Activated CD4-positive, alpha-beta T cell treated with anti-CD3 and anti-CD28 coated beads, Interleukin-2, amount 10 ng/mL, durations not matched to agents 7 days and 5 days (primary cell): ENCODE data around the gene GPD1L. TPM values are rescaled to one million over a fixed set of nuclear protein-coding genes. Genes with fewer than 3 reads are reported as not detected.
"Not testable (repeated sequence)": the region's sequence is repeated elsewhere in the genome, so short reads cannot be mapped to it uniquely, and the experiment has no call there.

Experiments used
- CTCF ChIA-PET: fragments of 350-600 bp; sonication (Branson Sonifier 250); formaldehyde crosslinking; loops from one replicate; lab custom pipeline; 2021; ENCODE audit warnings: antibody characterized with exemption; lab: Charles Lee
- POLR2A ChIA-PET: fragments of 350-600 bp; sonication (Branson Sonifier 250); formaldehyde crosslinking; loops from one replicate; lab custom pipeline; 2021; ENCODE audit warnings: antibody characterized with exemption; lab: Charles Lee
- DNase-seq: peaks from one replicate; pipeline ENCODE4 v3.0.0-alpha.2; 2020
- H3K27ac Mint-ChIP-seq: one replicate; pipeline ENCODE4 v1.8.0; 2021; ENCODE audit warnings: mild to moderate bottlenecking, moderate library complexity, mixed read lengths
- H3K27me3 Mint-ChIP-seq: one replicate; pipeline ENCODE4 v1.8.0; 2021; ENCODE audit warnings: mixed read lengths
- H3K36me3 Mint-ChIP-seq: one replicate; pipeline ENCODE4 v1.8.0; 2021; ENCODE audit warnings: low read depth, mixed read lengths
- H3K4me1 Mint-ChIP-seq: one replicate; pipeline ENCODE4 v1.8.0; 2021; ENCODE audit warnings: mixed read lengths
- H3K4me3 Mint-ChIP-seq: one replicate; pipeline ENCODE4 v1.8.0; 2021; ENCODE audit warnings: mild to moderate bottlenecking, moderate library complexity, mixed read lengths
- H3K9me3 Mint-ChIP-seq: one replicate; pipeline ENCODE4 v1.8.0; 2021; ENCODE audit warnings: mixed read lengths
- total RNA-seq, 2 experiments: library from RNA; stranded (reverse); gene quantifications; one replicate each; pipeline ENCODE4 v1.2.3, GENCODE V29; 2021

The GPD1L gene
- total RNA-seq, 2 experiments from 2014 or later = 21.5 to 25.5 TPM

DNA sequence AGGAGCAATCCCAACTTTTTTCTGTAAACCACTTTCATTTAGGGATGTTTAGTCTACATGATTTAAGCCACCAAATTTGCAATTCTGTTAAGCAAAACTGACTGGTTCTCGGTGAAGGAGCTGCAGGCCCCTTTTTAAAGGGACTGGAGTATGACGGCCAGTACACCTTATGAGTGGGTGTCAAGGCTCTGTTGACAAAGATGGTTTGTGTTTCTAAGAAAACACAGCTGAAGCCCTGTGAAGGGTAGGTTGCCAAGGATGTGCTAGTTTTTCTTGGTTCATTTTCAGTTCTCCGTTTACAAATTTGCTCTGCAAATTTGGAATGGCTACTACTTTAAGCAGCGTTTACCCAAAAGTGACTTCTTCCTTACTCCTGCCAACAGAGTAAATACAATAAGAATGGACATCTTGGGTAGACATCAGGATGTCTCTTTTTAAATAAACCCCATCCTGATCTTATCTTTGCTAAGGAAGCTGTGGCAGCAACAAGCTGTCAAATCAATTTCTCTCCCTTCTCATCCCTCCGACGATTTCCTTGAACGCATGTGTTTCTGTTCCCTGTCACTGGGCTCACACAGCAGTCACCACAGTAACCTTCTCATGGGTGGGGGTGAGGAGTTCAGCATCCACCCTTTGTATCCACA, 73.8 kb downstream of the GPD1L start:
- ChIA-PET CTCF (interaction anchor here (1.0 to 1.1 kb wide), 2 partner anchors 52 to 154 kb away, joined by 3 read pairs; no protein-coding TSS in a partner anchor), POLR2A (no interaction called here)
- Mint-ChIP-seq H3K9me3 (no peaks in the 10 kb centered on the region), H3K27me3 (peaks cover 3% of the 10 kb centered on the region), H3K27ac (no peak overlapping the region), H3K4me1 (peaks cover 14% of the 10 kb centered on the region), H3K36me3 (no peaks in the 10 kb centered on the region), H3K4me3 (no peak overlapping the region)
- DNase-seq = no peak

DNA sequence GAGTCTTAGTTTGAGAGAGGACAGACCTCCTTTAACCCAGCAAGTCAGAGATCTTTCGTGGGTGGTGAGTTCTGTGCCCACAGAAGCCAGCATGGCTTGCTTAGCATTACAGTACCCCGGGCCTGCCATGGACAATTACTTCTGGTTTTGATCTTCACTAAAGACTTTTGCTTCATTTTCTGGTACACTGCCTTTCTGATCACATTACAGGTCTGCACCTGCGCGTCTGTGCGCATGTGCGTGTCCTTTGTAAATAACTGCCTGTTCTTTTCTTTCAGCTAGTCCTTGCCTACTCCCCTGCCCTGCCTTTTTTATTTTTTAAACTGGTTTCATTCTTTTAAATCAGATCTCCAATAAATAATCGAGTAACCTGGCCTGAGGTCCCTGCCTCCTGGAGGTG, 74.9 kb downstream of the GPD1L start:
- Mint-ChIP-seq H3K4me1 (peaks cover 14% of the 10 kb centered on the region), H3K36me3 (no peaks in the 10 kb centered on the region), H3K27me3 (peaks cover 3% of the 10 kb centered on the region), H3K27ac (no peak overlapping the region), H3K4me3 (no peak overlapping the region), H3K9me3 (no peaks in the 10 kb centered on the region)
- POLR2A ChIA-PET = no interaction called here
- DNase-seq = no peak
- CTCF ChIA-PET = no interaction called here

DNA sequence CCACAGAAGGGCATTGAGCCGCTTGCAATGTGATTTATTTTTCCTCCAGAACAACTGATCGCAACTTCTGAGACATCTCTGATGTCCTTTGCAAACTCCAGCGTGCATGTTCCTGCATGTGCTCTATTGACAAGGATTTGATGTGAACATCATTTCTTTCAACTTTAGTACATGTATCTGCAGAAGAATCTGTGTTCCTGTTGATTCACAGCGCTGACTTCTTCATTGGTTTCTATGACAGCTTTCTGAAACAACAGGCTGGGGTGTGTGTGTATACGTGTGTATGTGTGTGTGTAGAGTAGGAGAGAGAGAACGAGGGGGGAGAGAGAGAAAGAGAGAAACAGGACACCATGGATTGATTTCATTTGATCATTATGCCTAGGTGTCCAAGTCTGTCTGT, 75.4 kb downstream of the GPD1L start:
- Mint-ChIP-seq H3K9me3 (no peaks in the 10 kb centered on the region), H3K36me3 (no peaks in the 10 kb centered on the region), H3K4me1 (peaks cover 14% of the 10 kb centered on the region), H3K4me3 (no peak overlapping the region), H3K27me3 (peaks cover 3% of the 10 kb centered on the region), H3K27ac (no peak overlapping the region)
- DNase-seq = no peak
- ChIA-PET POLR2A (no interaction called here), CTCF (no interaction called here)

DNA sequence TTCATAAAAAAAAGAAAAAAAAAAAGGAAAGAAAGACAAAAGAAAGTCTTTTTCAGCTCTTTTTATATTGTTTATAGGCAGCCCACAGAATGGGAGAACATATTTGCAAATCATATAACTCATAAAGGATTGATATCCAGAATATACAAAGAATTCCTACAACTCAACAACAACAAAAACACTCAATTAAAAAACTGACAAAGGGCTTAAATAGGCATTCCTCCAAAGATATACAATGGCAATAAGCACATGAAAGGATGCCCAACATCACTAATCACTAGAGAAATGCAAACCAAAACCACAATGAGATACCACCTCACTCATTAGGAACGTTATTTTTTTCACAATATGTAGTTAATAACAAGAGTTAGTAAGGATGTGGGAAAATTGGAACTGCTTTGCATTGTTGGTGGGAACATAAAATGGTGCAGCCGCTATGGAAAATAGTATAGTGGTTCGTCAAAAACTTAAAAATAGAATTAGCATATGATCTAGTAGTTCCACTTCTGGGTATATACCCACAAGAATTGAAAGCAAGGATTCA, 77.8 kb downstream of the GPD1L start:
- ChIA-PET POLR2A (no interaction called here), CTCF (no interaction called here)
- Mint-ChIP-seq H3K4me1 (peaks cover 2% of the 10 kb centered on the region), H3K4me3 (no peak overlapping the region), H3K27me3 (peaks cover 5% of the 10 kb centered on the region), H3K27ac (no peak overlapping the region), H3K9me3 (no peaks in the 10 kb centered on the region), H3K36me3 (no peaks in the 10 kb centered on the region)
- no peak for DNase-seq

DNA sequence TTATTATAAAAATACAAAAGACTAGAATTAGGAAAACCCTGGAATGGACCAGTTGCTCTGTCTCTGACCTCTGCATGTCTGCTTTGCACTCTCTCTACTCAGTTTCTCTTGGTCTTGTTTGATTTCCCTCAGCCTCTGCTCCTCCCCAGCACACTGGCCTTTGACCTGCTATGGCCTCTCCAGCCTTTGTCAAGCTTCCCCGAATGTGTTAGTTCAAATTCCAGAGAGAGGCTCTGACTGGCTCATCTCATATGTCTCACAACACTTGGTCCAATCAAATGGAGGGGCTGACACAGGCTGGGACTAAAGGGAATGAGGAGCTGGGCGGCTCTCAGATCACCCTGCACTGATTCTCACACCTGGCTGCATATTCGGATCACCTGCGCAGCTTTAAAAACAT, 79.7 kb downstream of the GPD1L start:
- Mint-ChIP-seq H3K4me1 (no peaks in the 10 kb centered on the region), H3K27ac (no peak overlapping the region), H3K36me3 (no peaks in the 10 kb centered on the region), H3K27me3 (peaks cover 7% of the 10 kb centered on the region), H3K9me3 (no peaks in the 10 kb centered on the region), H3K4me3 (no peak overlapping the region)
- ChIA-PET POLR2A (no interaction called here), CTCF (interaction anchor here (0.7 to 1.2 kb wide), 3 partner anchors 9 to 231 kb away, joined by 3 read pairs; no protein-coding TSS in a partner anchor)
- DNase-seq = no peak

DNA sequence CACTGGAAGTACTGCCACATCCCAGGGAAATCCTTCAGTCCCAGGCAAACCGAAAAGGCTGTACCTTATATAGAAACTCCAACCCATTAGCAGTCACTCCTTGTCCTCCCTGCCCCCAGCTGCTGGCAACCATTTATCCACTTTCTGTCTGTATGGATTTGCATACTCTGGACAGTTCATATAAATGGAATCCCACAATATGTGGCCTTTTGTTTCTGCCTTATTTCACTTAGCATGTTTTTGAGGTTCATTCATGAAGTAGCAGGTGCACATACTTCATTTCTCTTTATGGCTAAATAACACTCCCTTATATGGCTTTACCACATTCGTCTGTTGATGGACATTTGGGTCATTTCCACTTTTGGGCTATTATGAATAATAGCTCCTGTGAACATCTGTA, 80.5 kb downstream of the GPD1L start:
- ChIA-PET CTCF (interaction anchor here (0.6 to 0.7 kb wide), 2 partner anchors 92 to 160 kb away, joined by 3 to 4 read pairs; no protein-coding TSS in a partner anchor), POLR2A (no interaction called here)
- Mint-ChIP-seq H3K27me3 (peaks cover 5% of the 10 kb centered on the region), H3K4me1 (no peaks in the 10 kb centered on the region), H3K27ac (no peak overlapping the region), H3K36me3 (no peaks in the 10 kb centered on the region), H3K4me3 (no peak overlapping the region), H3K9me3 (no peaks in the 10 kb centered on the region)
- no peak for DNase-seq

DNA sequence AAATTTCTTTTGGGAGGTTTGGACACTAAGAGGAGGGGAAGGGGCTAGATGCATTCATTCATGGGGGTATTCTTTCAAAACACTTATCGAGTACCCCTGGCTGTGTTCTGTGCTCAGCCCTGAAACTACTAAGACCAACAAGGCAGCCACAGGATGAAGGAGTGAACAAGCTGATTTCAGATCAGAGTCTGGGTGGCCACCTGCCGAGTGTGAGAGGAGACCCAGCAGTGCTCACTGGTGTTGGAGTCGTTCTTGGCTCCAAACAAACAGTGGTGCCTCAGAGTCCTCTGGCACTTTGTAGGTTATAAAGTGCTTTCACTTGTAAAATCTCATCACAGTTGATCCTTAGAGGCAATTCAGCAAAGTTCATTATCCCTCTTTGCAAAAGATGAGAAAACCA, 83.3 kb downstream of the GPD1L start:
- peaks cover 6% of the 10 kb centered on the region for H3K27me3 Mint-ChIP-seq
- DNase-seq = no peak
- H3K36me3 Mint-ChIP-seq = no peaks in the 10 kb centered on the region
- no peaks in the 10 kb centered on the region for H3K4me1 Mint-ChIP-seq
- H3K9me3 Mint-ChIP-seq = no peaks in the 10 kb centered on the region
- no peak overlapping the region for H3K4me3 Mint-ChIP-seq
- CTCF ChIA-PET = no interaction called here
- H3K27ac Mint-ChIP-seq = no peak overlapping the region
- POLR2A ChIA-PET = no interaction called here

DNA sequence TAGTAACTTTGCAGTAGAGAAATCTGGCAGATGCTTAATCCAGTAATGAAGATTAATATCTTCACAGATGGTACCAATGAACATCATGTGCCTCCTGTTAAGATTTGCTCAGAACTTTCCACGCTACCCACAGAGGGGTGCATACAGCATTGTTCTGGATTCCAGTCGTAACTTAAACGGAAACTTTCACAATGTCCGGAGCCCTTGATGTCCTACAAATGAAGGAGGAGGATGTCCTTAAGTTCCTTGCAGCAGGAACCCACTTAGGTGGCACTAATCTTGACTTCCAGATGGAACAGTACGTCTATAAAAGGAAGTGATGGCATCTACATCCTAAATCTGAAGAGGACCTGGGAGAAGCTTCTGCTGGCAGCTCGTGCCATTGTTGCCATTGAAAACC, 84.1 kb downstream of the GPD1L start:
- POLR2A ChIA-PET, CTCF ChIA-PET, DNase-seq, H3K27ac Mint-ChIP-seq, H3K4me3 Mint-ChIP-seq, H3K9me3 Mint-ChIP-seq, H3K27me3 Mint-ChIP-seq, H3K4me1 Mint-ChIP-seq, H3K36me3 Mint-ChIP-seq: not testable (repeated sequence)

DNA sequence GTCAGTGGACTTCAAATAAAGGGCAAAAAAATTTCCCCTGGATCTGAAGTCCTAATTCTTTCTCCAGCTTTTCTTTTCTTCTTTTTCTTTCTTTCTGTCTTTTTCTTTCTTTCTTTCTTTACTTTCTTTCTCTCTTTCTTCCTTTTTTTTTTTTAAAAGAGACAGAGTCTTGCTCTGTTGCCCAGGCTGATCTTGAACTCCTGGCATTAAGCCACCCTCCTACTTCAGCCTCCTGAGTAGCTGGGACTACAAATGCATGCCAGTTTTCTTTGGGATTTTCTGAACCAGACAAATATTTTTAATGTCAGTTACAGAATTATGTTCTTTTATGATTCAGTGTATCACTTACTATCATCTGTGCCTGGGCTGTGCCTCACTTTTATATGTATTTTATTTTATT, 86.7 kb downstream of the GPD1L start:
- Mint-ChIP-seq H3K27me3 (peaks cover 6% of the 10 kb centered on the region), H3K4me1 (no peaks in the 10 kb centered on the region), H3K36me3 (no peaks in the 10 kb centered on the region), H3K4me3 (no peak overlapping the region), H3K27ac (no peak overlapping the region), H3K9me3 (no peaks in the 10 kb centered on the region)
- DNase-seq = no peak
- ChIA-PET POLR2A (no interaction called here), CTCF (no interaction called here)

DNA sequence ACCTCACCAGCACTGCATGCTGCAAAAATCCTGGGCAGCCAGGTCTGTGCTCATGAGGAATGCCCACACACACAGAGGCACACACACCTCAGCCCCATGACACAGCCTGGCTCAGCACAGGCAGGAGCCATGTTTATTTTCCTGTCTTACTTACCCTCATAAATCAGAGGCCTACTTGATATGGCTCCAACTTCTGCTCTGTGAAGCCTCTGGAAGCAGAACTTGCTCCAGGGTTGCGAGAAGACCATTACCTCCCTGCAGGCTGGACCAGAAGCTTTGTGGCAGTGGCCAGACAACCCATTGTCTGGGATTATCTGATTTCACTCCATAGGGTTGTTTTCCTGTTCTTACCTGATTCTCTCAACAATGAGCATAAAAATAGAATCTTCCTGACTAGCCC, 88.2 kb downstream of the GPD1L start:
- CTCF ChIA-PET = no interaction called here
- Mint-ChIP-seq H3K4me3 (no peak overlapping the region), H3K27ac (no peak overlapping the region), H3K9me3 (no peaks in the 10 kb centered on the region), H3K4me1 (no peaks in the 10 kb centered on the region), H3K36me3 (no peaks in the 10 kb centered on the region), H3K27me3 (peaks cover 2% of the 10 kb centered on the region)
- POLR2A ChIA-PET = no interaction called here
- no peak for DNase-seq

DNA sequence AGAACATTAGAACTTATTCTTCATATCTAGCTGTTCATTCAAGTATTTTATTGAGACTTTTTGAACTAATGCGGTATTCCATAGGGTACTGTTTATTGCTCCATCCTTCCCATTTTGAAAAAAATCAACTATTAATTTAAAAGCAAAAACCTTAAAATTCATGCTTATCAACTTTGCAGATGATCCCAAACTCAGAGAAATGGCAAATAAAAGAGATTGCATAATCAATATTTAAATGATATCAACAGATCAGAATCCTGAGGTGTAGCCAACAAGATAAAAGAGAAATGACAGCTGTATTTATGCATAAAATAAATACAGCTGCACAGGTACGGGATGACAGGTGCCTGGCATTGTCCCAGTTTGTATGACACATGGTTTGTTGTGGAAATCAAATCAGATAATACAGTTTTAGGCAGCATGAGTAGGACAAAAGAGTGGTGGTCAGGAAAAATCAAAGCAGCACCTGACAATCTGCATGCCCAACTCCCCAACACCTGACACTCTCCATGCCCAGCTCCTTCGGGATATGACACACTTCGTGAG, 89.6 kb downstream of the GPD1L start:
- H3K4me3 Mint-ChIP-seq = no peak overlapping the region
- no peak for DNase-seq
- peaks cover 3% of the 10 kb centered on the region for H3K27me3 Mint-ChIP-seq
- POLR2A ChIA-PET = no interaction called here
- H3K36me3 Mint-ChIP-seq = no peaks in the 10 kb centered on the region
- H3K4me1 Mint-ChIP-seq = no peaks in the 10 kb centered on the region
- H3K27ac Mint-ChIP-seq = no peak overlapping the region
- CTCF ChIA-PET = interaction anchor here (0.7 kb wide), 1 partner anchor 49 kb away, joined by 3 read pairs; no protein-coding TSS in a partner anchor
- no peaks in the 10 kb centered on the region for H3K9me3 Mint-ChIP-seq

DNA sequence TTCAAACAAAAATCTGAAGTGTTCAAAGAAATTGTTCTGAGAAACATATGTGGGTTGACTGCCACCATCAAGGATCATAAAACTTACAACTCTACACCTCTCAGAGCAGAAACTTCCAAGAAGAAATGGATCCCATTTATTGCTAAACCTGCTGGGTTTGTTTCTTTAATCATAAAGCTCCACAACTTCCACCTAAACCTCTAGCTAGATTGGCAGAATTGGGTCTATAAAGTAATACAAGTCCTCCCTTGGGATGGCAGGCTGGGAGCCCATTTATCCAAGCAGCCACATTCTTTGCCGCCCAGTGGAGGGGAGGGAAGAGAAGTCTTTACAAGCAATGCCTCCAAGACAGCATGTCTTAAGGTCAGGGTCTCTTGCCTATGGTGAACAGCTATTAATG, 91.6 kb downstream of the GPD1L start:
- ChIA-PET POLR2A (no interaction called here), CTCF (interaction anchor here (0.9 kb wide), 1 partner anchor 10 kb away, joined by 3 read pairs; no protein-coding TSS in a partner anchor)
- DNase-seq = no peak
- no peaks in the 10 kb centered on the region for H3K36me3 Mint-ChIP-seq
- H3K4me3 Mint-ChIP-seq = no peak overlapping the region
- H3K9me3 Mint-ChIP-seq = no peaks in the 10 kb centered on the region
- peaks cover 2% of the 10 kb centered on the region for H3K27me3 Mint-ChIP-seq
- no peaks in the 10 kb centered on the region for H3K4me1 Mint-ChIP-seq
- no peak overlapping the region for H3K27ac Mint-ChIP-seq

DNA sequence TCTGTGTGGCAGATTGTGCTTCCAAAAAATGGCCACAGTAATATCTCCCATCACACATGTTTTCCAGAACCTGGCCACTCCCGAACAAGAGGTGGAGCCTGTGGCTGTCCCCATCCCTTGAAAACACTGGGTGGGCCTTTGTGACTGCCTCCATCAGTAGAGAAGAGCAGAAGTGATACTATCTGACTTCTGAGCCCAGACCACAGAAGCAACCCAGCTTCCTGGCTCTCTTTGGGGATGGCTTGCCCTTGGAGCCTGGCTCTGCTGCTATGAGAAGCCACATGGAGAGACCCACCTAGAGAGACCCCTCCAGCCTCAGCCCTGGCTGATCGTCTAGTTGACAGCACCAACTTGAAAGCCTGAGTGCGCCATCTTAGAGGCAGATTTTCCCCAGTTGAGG, 92.3 kb downstream of the GPD1L start:
- Mint-ChIP-seq H3K4me3 (no peak overlapping the region), H3K9me3 (no peaks in the 10 kb centered on the region), H3K27me3 (peaks cover 6% of the 10 kb centered on the region), H3K4me1 (no peaks in the 10 kb centered on the region), H3K36me3 (no peaks in the 10 kb centered on the region), H3K27ac (no peak overlapping the region)
- DNase-seq = no peak
- CTCF ChIA-PET = no interaction called here
- POLR2A ChIA-PET = no interaction called here
